Mucosa of stomach (tissue), 1 donor: Measurements from ENCODE around the gene ACOT7.
"Not testable (repeated sequence)": the region's sequence is repeated elsewhere in the genome, so short reads cannot be mapped to it uniquely, and the experiment has no call there.

Source experiments
- H3K27me3 ChIP-seq: one replicate; pipeline ENCODE4 v1.7.0; 2013; ENCODE audit warnings: mild to moderate bottlenecking, low read length; ENCODE audit not compliant: control insufficient read depth, insufficient read depth
- H3K36me3 ChIP-seq: one replicate; pipeline ENCODE4 v1.7.0; 2013; ENCODE audit warnings: low read length; ENCODE audit not compliant: control insufficient read depth, insufficient read depth
- H3K4me1 ChIP-seq: one replicate; pipeline ENCODE4 v1.7.0; 2013; ENCODE audit warnings: mild to moderate bottlenecking, low read length; ENCODE audit not compliant: control insufficient read depth, insufficient read depth
- H3K4me3 ChIP-seq: one replicate; pipeline ENCODE4 v1.7.0; 2013; ENCODE audit warnings: low read length
- H3K9ac ChIP-seq: one replicate; pipeline ENCODE4 v1.7.0; 2013; ENCODE audit warnings: mild to moderate bottlenecking, low read length, moderate library complexity
- H3K9me3 ChIP-seq: one replicate; pipeline ENCODE4 v1.7.0; 2013; ENCODE audit warnings: mild to moderate bottlenecking, low read length, moderate library complexity; ENCODE audit not compliant: control insufficient read depth
- donor health status: Pancreatic carcinoma.

The ACOT7 gene

GRCh38 chr1:6429660-6430411, 36.3 kb upstream of the ACOT7 start:
- not testable (repeated sequence) for H3K9me3 ChIP-seq, H3K9ac ChIP-seq, H3K4me3 ChIP-seq, H3K36me3 ChIP-seq
- H3K4me1 ChIP-seq = peaks cover 32% of the 10 kb centered on the region
- peaks cover 45% of the 10 kb centered on the region for H3K27me3 ChIP-seq

GRCh38 chr1:6428453-6428852, 34.9 kb upstream of the ACOT7 start:
- H3K27me3 ChIP-seq = peaks cover 58% of the 10 kb centered on the region
- H3K4me1 ChIP-seq = peaks cover 42% of the 10 kb centered on the region
- H3K36me3 ChIP-seq, H3K9me3 ChIP-seq, H3K9ac ChIP-seq, H3K4me3 ChIP-seq: not testable (repeated sequence)

GRCh38 chr1:6427441-6428390, 34.1 kb upstream of the ACOT7 start:
- no peaks in the 10 kb centered on the region for H3K36me3 ChIP-seq
- no peak overlapping the region for H3K4me3 ChIP-seq
- H3K4me1 ChIP-seq = peaks cover 43% of the 10 kb centered on the region
- H3K9me3 ChIP-seq = no peaks in the 10 kb centered on the region
- H3K27me3 ChIP-seq = peaks cover 65% of the 10 kb centered on the region
- no peak overlapping the region for H3K9ac ChIP-seq

GRCh38 chr1:6426972-6427350, 33.4 kb upstream of the ACOT7 start:
- Histone ChIP-seq H3K9me3 (no peaks in the 10 kb centered on the region), H3K4me3 (no peak overlapping the region), H3K4me1 (peaks cover 43% of the 10 kb centered on the region), H3K9ac (no peak overlapping the region), H3K27me3 (peaks cover 71% of the 10 kb centered on the region), H3K36me3 (no peaks in the 10 kb centered on the region)

- peaks cover 77% of the 10 kb centered on the region for H3K27me3 ChIP-seq
- H3K9me3 ChIP-seq = no peaks in the 10 kb centered on the region
- H3K4me1 ChIP-seq = peaks cover 43% of the 10 kb centered on the region
- H3K9ac ChIP-seq = no peak overlapping the region
- H3K4me3 ChIP-seq = no peak overlapping the region
- no peaks in the 10 kb centered on the region for H3K36me3 ChIP-seq
Observed at GRCh38 chr1:6426277-6426971, 32.9 kb upstream of the ACOT7 start.

GRCh38 chr1:6425658-6426057, 32.1 kb upstream of the ACOT7 start:
- Histone ChIP-seq H3K27me3 (peaks cover 79% of the 10 kb centered on the region), H3K9me3 (no peaks in the 10 kb centered on the region), H3K9ac (no peak overlapping the region), H3K4me1 (peaks cover 46% of the 10 kb centered on the region), H3K36me3 (no peaks in the 10 kb centered on the region), H3K4me3 (no peak overlapping the region)

GRCh38 chr1:6424619-6425593, 31.3 kb upstream of the ACOT7 start, which contains the start of gene ESPN:
TSS of gene ESPN (plus strand) at chr1:6424776. CDS start at chr1:6424956, 180 bp downstream.
- Histone ChIP-seq H3K27me3 (peaks cover 80% of the 10 kb centered on the region), H3K9me3 (no peaks in the 10 kb centered on the region), H3K36me3 (no peaks in the 10 kb centered on the region), H3K4me3 (no peak within 1 kb of the TSS), H3K4me1 (peaks cover 54% of the 10 kb centered on the region), H3K9ac (no peak within 1 kb of the TSS)

GRCh38 chr1:6424000-6424565, 30.5 kb upstream of the ACOT7 start:
- Histone ChIP-seq H3K4me1 (peaks cover 60% of the 10 kb centered on the region), H3K27me3 (peaks cover 83% of the 10 kb centered on the region), H3K9me3 (no peaks in the 10 kb centered on the region), H3K4me3 (no peak overlapping the region), H3K9ac (no peak overlapping the region), H3K36me3 (no peaks in the 10 kb centered on the region)

- Histone ChIP-seq H3K36me3 (no peaks in the 10 kb centered on the region), H3K9ac (no peak overlapping the region), H3K27me3 (peaks cover 89% of the 10 kb centered on the region), H3K4me1 (peaks cover 66% of the 10 kb centered on the region), H3K9me3 (no peaks in the 10 kb centered on the region), H3K4me3 (no peak overlapping the region)
Observed at GRCh38 chr1:6423321-6423999, 29.9 kb upstream of the ACOT7 start.

- Histone ChIP-seq H3K27me3 (peaks cover 96% of the 10 kb centered on the region), H3K9ac (no peak overlapping the region), H3K36me3 (no peaks in the 10 kb centered on the region), H3K9me3 (no peaks in the 10 kb centered on the region), H3K4me3 (no peak overlapping the region), H3K4me1 (peaks cover 51% of the 10 kb centered on the region)
Observed at GRCh38 chr1:6421266-6421665, 27.7 kb upstream of the ACOT7 start.
